Suprapubic skin (tissue), 4 donors: ENCODE data around the gene GPC5. TPM values are rescaled to one million over a fixed set of nuclear protein-coding genes. Genes with fewer than 3 reads are reported as not detected.

Experiments used
- DNase-seq, 2 donors: peaks; one replicate each; pipeline ENCODE4 v3.0.0-alpha.2; 2019; ENCODE audit warnings: low spot score in 2 of 2
- H3K27ac ChIP-seq: fragments of 200-600 bp; sonication (generic); one replicate; pipeline ENCODE4 v1.5.1; 2019
- H3K27me3 ChIP-seq: fragments of 200-600 bp; sonication (generic); one replicate; pipeline ENCODE4 v1.5.1; 2019
- H3K36me3 ChIP-seq: fragments of 200-600 bp; sonication (generic); one replicate; pipeline ENCODE4 v1.5.1; 2019
- H3K4me1 ChIP-seq: fragments of 200-600 bp; sonication (generic); one replicate; pipeline ENCODE4 v1.5.1; 2019
- H3K4me3 ChIP-seq: fragments of 200-600 bp; sonication (generic); one replicate; pipeline ENCODE4 v1.5.1; 2019; ENCODE audit warnings: mild to moderate bottlenecking
- H3K9me3 ChIP-seq: fragments of 200-600 bp; sonication (generic); one replicate; pipeline ENCODE4 v1.5.1; 2019
- CTCF ChIP-seq, 2 donors: fragments of 200-600 bp in 1 of 2; fragments of 450-650 bp in 1 of 2; sonication (generic) in 1 of 2; IDR thresholded peaks; one replicate each; pipeline ENCODE4 v1.5.1; 2016 to 2019; ENCODE audit warnings: antibody characterized with exemption in 2 of 2, mild to moderate bottlenecking in 1 of 2, moderate library complexity in 1 of 2
- EP300 ChIP-seq: sonication (generic); formaldehyde crosslinking; IDR thresholded peaks from one replicate; pipeline ENCODE4 v1.6.1; 2017; ENCODE audit warnings: antibody characterized with exemption
- POLR2A ChIP-seq, 2 donors: fragments of 450-650 bp; IDR thresholded peaks; one replicate each; pipeline ENCODE4 v1.6.1; 2017; ENCODE audit warnings: antibody characterized with exemption in 2 of 2, mild to moderate bottlenecking in 2 of 2, moderate library complexity in 2 of 2
- POLR2AphosphoS5 ChIP-seq, 3 donors: sonication (generic); formaldehyde crosslinking; IDR thresholded peaks; one replicate each; pipeline ENCODE4 v1.6.1; 2017; ENCODE audit warnings: antibody characterized with exemption in 3 of 3
- WGBS: methylation state at CpG from one replicate; pipeline ENCODE4 v1.1.5; 2018; 5-methylcytosine and 5-hydroxymethylcytosine counted together
- total RNA-seq, 4 donors: library from RNA; depleted of rRNA; stranded (reverse); fragments of >200 nt; gene quantifications; one replicate each; pipeline ENCODE4 v1.1.0, GENCODE V29; 2016

Gene GPC5
- total RNA-seq, 4 donors from 2014 or later, result 0.55 TPM; not detected in 3

- no peak for TF ChIP-seq CTCF (IDR thresholded peaks at IDR 0.05)
- no peak for TF ChIP-seq EP300
- TF ChIP-seq POLR2AphosphoS5 (IDR thresholded peaks at IDR 0.05), result no peak
- no peak for TF ChIP-seq POLR2A (IDR thresholded peaks at IDR 0.05)
- WGBS, result 76% methylated on average over 7 of the region's 7 CpGs
- Histone ChIP-seq H3K4me1 (no peaks in the 10 kb centered on the region), H3K27ac (no peak overlapping the region), H3K36me3 (no peaks in the 10 kb centered on the region), H3K4me3 (no peak overlapping the region), H3K9me3 (no peaks in the 10 kb centered on the region), H3K27me3 (no peaks in the 10 kb centered on the region)
- no peak for DNase-seq
Measured at GRCh38 chr13:91764527-91764926, 366.1 kb downstream of the GPC5 start.

- Histone ChIP-seq H3K36me3 (no peaks in the 10 kb centered on the region), H3K9me3 (no peaks in the 10 kb centered on the region), H3K4me3 (no peak overlapping the region), H3K4me1 (no peaks in the 10 kb centered on the region), H3K27me3 (no peaks in the 10 kb centered on the region), H3K27ac (no peak overlapping the region)
- TF ChIP-seq POLR2A (IDR thresholded peaks at IDR 0.05) (no peak), CTCF (IDR thresholded peaks at IDR 0.05) (no peak), EP300 (no peak), POLR2AphosphoS5 (IDR thresholded peaks at IDR 0.05) (no peak)
- WGBS, result 36% methylated on average over 4 of the region's 4 CpGs
- no peak for DNase-seq
Measured at GRCh38 chr13:91767651-91768050, 369.2 kb downstream of the GPC5 start.

GRCh38 chr13:91768746-91769145 lies 370.3 kb downstream of the GPC5 start:
- no peaks in the 10 kb centered on the region for H3K4me1 ChIP-seq
- no peak overlapping the region for H3K4me3 ChIP-seq
- 90% methylated on average over 2 of the region's 2 CpGs for WGBS
- H3K9me3 ChIP-seq, result no peaks in the 10 kb centered on the region
- DNase-seq, result no peak
- no peaks in the 10 kb centered on the region for H3K27me3 ChIP-seq
- TF ChIP-seq POLR2A (IDR thresholded peaks at IDR 0.05), result no peak
- H3K27ac ChIP-seq, result no peak overlapping the region
- H3K36me3 ChIP-seq, result no peaks in the 10 kb centered on the region

GRCh38 chr13:91771229-91771628 lies 372.8 kb downstream of the GPC5 start:
- Histone ChIP-seq H3K9me3 (no peaks in the 10 kb centered on the region), H3K4me3 (no peak overlapping the region), H3K36me3 (no peaks in the 10 kb centered on the region), H3K27ac (no peak overlapping the region), H3K27me3 (no peaks in the 10 kb centered on the region), H3K4me1 (no peaks in the 10 kb centered on the region)
- no peak for DNase-seq
- TF ChIP-seq POLR2AphosphoS5 (IDR thresholded peaks at IDR 0.05), result no peak
- TF ChIP-seq CTCF (IDR thresholded peaks at IDR 0.05), result no peak
- no peak for TF ChIP-seq EP300
- TF ChIP-seq POLR2A (IDR thresholded peaks at IDR 0.05), result no peak
- WGBS, result 0% methylated on average over 1 of the region's 1 CpG

GRCh38 chr13:91773591-91774227 lies 375.3 kb downstream of the GPC5 start:
- 26% methylated on average over 3 of the region's 3 CpGs for WGBS

More at GRCh38 chr13:91773591-91774227, 375.3 kb downstream of the GPC5 start:
- Histone ChIP-seq H3K27me3 (no peaks in the 10 kb centered on the region), H3K4me1 (no peaks in the 10 kb centered on the region), H3K4me3 (no peak overlapping the region), H3K36me3 (no peaks in the 10 kb centered on the region), H3K27ac (no peak overlapping the region), H3K9me3 (no peaks in the 10 kb centered on the region)
- TF ChIP-seq CTCF (IDR thresholded peaks at IDR 0.05) (no peak), POLR2AphosphoS5 (IDR thresholded peaks at IDR 0.05) (no peak), EP300 (no peak), POLR2A (IDR thresholded peaks at IDR 0.05) (no peak)
- DNase-seq, result no peak
